NCI-H510A treated with DMSO at 0.1 percent for 48 hours (cell line): ENCODE data around the gene FGF12.
"Not testable (repeated sequence)": the region's sequence is repeated elsewhere in the genome, so short reads cannot be mapped to it uniquely, and the experiment has no call there.

Source experiments
- DNase-seq: peaks from one replicate; lab custom pipeline; 2025; lab: John Stamatoyannopoulos, UW

Gene FGF12

DNA sequence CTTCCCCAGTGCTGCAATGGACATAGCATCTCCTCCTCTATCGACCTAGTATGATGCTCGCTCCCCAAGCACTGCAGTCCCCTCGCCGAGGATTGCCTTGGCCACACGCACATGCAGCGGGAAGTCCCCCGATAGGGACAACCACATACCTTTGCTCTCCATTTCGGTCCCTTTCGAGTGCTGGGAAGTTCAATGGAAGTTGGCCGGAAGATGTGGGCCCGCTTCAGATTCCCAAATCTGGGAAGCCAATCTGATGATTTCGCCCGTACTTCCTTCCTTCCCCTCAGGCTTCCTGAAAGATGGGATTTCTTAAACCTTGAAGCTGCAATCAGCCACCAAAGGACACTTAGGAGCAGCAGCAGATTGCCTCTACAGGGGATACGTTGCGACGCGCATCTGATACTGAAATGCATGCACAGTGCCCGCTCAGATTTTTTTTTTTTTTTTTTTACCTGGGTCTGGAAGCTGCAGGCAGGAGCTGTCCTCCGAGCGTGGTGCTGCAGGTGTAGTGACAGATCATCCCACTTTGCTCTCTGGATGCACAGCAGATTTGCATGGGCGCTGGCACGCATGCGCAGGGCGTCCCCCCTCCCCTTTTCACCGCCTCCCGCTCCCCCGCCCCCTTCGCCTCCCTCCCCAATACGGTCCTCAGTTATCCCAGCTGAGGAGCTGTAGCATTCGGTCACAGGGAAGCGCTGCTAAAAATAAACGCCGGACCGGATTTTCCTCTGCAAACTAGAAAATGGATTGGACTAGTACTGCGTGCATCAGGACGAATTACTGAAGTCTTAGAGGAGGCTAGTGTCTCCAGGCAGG lies at the start of gene FGF12:
Gene FGF12 (minus strand): TSS at position 510 of the 816 bp plus-strand sequence.
- peak; percentile 90 for DNase-seq

- DNase-seq = not testable (repeated sequence)
Observed at GRCh38 chr3:192774341-192774740, 47.0 kb upstream of the FGF12 start.

- DNase-seq = peak; percentile 30
Observed at GRCh38 chr3:192772240-192772894, 45.0 kb upstream of the FGF12 start.

DNA sequence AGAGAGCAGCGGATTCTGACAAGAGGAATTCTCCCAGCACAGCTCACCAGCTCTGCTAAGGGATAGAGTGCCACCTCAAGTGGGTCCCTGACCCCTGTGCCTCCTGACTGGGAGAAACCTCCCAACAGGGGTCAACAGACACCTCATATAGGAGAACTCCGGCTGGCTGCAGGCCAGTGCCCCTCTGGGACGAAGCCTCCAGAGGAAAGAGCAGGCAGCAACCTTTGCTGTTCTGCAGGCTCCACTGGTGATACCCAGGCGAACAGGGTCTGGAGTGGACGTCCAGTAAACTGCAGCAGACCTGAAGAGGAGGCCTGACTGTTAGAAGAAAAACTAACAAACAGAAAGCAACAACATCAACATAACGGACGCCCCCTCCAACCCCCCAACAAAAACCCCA lies 31.3 kb upstream of the FGF12 start:
- DNase-seq = no peak

- no peak for DNase-seq
Observed at GRCh38 chr3:192751148-192751547, 23.8 kb upstream of the FGF12 start.

GRCh38 chr3:192750201-192750600 lies 22.9 kb upstream of the FGF12 start:
- DNase-seq = no peak

DNA sequence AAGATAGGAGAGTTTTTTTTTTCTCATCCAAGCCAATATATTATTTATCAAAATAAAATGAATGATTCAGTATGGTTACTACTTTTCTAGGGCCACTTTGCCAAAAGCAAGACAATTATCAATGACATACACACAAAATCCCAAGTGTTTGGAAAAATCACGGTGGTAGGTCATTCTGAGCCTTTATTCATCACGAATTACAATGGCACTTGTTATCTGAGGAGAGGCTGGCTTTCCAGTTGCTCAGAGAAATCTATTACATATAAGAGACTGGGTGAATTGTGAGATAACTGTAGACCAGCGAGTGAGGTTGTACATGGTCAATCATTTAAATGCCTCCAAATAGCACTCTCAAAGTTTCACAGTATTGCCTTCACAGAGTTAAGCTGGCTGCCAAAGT lies 20.4 kb upstream of the FGF12 start:
- DNase-seq = no peak

GRCh38 chr3:192747145-192747544 lies 19.8 kb upstream of the FGF12 start:
- no peak for DNase-seq

GRCh38 chr3:192745150-192745549 lies 17.8 kb upstream of the FGF12 start:
- DNase-seq = no peak

GRCh38 chr3:192744604-192745003 lies 17.3 kb upstream of the FGF12 start:
- not testable (repeated sequence) for DNase-seq

- DNase-seq = no peak
Observed at GRCh38 chr3:192737506-192737905, 10.2 kb upstream of the FGF12 start.

DNA sequence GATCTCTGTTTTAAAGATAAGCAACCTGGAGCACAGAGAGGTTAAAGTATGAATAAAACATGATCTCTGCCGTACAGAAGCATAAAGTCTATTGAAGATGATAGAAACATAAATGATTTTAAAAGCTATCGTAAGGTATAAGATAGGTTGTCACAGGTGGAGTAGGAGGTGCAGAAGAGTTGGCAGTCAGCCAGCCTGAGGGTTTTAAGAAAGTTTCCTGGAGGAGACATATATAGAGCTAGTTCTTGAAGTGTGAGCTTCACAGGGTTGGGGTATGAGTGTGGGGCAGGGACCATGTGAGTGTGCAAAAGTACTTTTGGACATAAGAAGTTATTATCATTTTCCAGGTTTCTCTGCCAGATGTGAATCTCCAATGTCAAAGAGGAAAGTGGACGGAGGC lies 3.9 kb upstream of the FGF12 start:
- no peak for DNase-seq

GRCh38 chr3:192726385-192726784 lies 956 bp downstream of the FGF12 start:
- DNase-seq = no peak

- no peak for DNase-seq
Observed at GRCh38 chr3:192719964-192720363, 7.4 kb downstream of the FGF12 start.

- DNase-seq = no peak
Observed at GRCh38 chr3:192718156-192718555, 9.2 kb downstream of the FGF12 start.

- DNase-seq = no peak
Observed at GRCh38 chr3:192715126-192715525, 12.2 kb downstream of the FGF12 start.

DNA sequence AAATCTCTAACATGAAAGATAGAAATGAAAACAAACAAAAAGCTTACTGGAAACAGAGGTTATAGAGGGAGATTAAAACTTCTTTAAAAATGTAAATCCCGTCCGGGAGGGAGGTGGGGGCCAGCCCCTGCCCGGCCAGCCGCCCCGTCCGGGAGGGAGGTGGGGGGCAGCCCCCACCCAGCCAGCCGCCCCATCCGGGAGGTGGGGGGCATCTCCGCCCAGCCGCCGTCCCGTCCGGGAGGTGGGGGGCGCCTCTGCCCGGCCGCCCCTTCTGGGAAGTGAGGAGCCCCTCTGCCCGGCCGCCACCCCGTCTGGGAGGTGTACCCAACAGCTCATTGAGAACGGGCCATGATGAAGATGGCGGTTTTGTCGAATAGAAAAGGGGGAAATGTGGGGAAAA lies 16.2 kb downstream of the FGF12 start:
- DNase-seq = not testable (repeated sequence)

GRCh38 chr3:192710366-192710765 lies 17.0 kb downstream of the FGF12 start:
- DNase-seq = no peak

GRCh38 chr3:192706272-192706671 lies 21.1 kb downstream of the FGF12 start:
- DNase-seq = no peak

- no peak for DNase-seq
Observed at GRCh38 chr3:192700885-192701284, 26.5 kb downstream of the FGF12 start.

GRCh38 chr3:192696943-192697587 lies 30.3 kb downstream of the FGF12 start:
- no peak for DNase-seq

DNA sequence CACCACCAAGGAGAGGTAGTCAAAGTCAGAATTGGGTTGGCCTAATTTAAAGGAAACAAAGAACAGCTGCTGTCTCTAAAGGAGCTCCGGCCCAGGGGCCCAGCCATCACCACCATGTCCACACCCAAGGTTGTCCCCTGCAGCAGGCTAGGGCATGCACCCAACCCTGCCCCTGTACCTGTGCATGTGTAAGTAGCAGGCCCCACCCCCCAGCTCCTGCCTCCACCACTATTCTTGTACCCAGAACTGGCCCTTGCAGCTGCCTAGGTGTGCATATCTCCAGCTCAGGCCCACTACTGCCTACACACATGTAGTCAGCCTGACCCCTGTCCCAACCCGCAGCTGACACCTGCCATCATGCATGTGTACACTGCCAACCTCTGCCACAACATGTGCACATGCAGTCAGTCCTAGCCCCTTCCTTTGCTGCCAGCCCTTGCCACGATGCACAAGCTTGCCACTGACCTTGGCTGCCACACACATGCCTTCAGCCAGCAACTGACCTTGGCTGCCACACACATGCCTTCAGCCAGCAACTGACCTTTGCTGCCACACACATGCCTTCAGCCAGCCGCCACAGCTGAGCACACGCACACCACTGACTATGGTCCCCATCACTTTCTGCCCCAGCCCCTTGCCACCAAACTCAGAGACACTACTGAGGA lies 39.7 kb downstream of the FGF12 start:
- no peak for DNase-seq
